ENCODE measurements around the gene HSPA12B.

- TF ChIP-seq CTCF (IDR thresholded peaks at IDR 0.05) (no peak), POLR2A (IDR thresholded peaks at IDR 0.05) (no peak)
Observed at GRCh38 chr20:3705970-3706739, 26.3 kb upstream of the HSPA12B start.

Measured in thyroid gland (tissue), 4 donors.